Measurements from ENCODE around the gene GNB1L. TPM values are rescaled to one million over a fixed set of nuclear protein-coding genes. Genes with fewer than 3 reads are reported as not detected.

GNB1L gene
- total and polyA plus RNA-seq, 9 of the 15 experiments (the other 6 are each of a cell fraction or from before 2014, with no cell fraction given), result 0.56 to 50.5 (median 10.2) TPM

DNA sequence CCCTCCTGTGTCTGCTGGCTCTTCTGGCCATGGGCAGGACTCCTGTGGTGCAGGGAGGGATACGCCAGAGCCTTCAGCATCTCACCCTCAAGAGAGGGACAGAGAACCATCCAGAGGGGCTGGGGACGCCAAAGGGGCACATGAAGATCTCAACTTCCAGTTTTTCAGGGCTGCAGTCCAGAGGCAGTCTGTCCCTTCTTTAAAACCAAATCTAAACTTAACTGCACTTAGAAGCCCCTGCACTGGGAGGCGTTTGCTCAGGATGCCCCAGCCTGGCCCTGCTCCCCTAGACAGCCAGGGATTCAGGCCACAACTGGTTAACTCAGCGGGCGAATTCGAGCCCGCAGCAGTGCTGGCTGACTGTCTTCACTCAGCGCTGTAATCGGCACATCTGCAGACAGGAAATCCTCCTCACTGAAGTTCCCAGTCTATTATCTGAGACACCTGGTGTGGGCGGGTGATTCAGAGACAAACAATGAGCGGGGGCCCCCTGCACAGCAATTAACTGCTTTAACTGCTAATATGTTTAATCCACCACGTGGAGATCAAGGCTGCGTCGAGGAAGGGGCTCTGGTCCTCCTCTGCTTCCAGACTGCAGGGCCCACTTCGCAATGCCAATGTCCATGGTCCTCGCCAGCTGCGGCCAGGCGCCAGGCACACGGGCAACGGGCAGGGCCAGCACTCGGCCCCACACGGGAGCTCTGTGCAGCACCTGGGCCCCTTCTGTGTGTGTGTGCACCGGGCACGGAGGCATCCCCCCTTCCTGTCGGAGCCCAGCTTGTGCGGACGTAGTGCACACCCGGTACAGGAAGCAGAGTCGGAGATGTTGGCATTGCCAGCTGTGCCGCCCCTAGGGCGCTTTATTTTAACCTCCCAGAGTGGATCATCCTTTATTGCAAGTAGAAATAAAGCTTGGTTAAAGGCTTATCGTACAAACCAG, 36.9 kb upstream of the GNB1L start (continued):
- TF ChIP-seq, protein P1, sequence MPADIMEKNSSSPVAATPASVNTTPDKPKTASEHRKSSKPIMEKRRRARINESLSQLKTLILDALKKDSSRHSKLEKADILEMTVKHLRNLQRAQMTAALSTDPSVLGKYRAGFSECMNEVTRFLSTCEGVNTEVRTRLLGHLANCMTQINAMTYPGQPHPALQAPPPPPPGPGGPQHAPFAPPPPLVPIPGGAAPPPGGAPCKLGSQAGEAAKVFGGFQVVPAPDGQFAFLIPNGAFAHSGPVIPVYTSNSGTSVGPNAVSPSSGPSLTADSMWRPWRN (IDR thresholded peaks at IDR 0.05; ENCODE audit: low read depth), result peak; percentile 95
- TF ChIP-seq NBN (IDR thresholded peaks at IDR 0.05; ENCODE audit: low read depth) (peak; percentile 95; the same call in 1 of the 2 replicates), PTTG1 (tag; IDR thresholded peaks at IDR 0.05; ENCODE audit: low read depth) (no peak), CHCHD3 (CRISPR knock-in tag; IDR thresholded peaks at IDR 0.05) (peak; percentile 84; the same call in 1 of the 2 replicates), ZNF165 (CRISPR knock-in tag; IDR thresholded peaks at IDR 0.05; ENCODE audit: borderline replicate concordance) (peak; percentile 71; the same call in 1 of the 2 replicates), HDAC3 (IDR thresholded peaks at IDR 0.05; ENCODE audit: borderline replicate concordance, partially characterized antibody) (no peak), CTBP1 (IDR thresholded peaks at IDR 0.05; ENCODE audit: borderline replicate concordance) (peak; percentile 99), ZNF239 (CRISPR knock-in tag; IDR thresholded peaks at IDR 0.05) (no peak; the same call in 1 of the 2 replicates), ZNF175 (CRISPR knock-in tag; IDR thresholded peaks at IDR 0.05; ENCODE audit: low read depth) (peak; percentile 94; the same call in 1 of the 2 replicates), OTX1 (CRISPR knock-in tag; IDR thresholded peaks at IDR 0.05) (0 out of 2 replicates have a peak, but pooled peaks have one; percentile 52), CHD2 (IDR thresholded peaks at IDR 0.05; ENCODE audit: low read depth, low read length) (peak; percentile 46), HNRNPL (IDR thresholded peaks at IDR 0.05; ENCODE audit: low read depth, low read length) (peak; percentile 95), CXXC5 (CRISPR knock-in tag; IDR thresholded peaks at IDR 0.05) (peak; percentile 93), PPARD (CRISPR knock-in tag; IDR thresholded peaks at IDR 0.05) (no peak), ZNF780A (CRISPR knock-in tag; IDR thresholded peaks at IDR 0.05) (no peak)
- TF ChIP-seq, protein P2, sequence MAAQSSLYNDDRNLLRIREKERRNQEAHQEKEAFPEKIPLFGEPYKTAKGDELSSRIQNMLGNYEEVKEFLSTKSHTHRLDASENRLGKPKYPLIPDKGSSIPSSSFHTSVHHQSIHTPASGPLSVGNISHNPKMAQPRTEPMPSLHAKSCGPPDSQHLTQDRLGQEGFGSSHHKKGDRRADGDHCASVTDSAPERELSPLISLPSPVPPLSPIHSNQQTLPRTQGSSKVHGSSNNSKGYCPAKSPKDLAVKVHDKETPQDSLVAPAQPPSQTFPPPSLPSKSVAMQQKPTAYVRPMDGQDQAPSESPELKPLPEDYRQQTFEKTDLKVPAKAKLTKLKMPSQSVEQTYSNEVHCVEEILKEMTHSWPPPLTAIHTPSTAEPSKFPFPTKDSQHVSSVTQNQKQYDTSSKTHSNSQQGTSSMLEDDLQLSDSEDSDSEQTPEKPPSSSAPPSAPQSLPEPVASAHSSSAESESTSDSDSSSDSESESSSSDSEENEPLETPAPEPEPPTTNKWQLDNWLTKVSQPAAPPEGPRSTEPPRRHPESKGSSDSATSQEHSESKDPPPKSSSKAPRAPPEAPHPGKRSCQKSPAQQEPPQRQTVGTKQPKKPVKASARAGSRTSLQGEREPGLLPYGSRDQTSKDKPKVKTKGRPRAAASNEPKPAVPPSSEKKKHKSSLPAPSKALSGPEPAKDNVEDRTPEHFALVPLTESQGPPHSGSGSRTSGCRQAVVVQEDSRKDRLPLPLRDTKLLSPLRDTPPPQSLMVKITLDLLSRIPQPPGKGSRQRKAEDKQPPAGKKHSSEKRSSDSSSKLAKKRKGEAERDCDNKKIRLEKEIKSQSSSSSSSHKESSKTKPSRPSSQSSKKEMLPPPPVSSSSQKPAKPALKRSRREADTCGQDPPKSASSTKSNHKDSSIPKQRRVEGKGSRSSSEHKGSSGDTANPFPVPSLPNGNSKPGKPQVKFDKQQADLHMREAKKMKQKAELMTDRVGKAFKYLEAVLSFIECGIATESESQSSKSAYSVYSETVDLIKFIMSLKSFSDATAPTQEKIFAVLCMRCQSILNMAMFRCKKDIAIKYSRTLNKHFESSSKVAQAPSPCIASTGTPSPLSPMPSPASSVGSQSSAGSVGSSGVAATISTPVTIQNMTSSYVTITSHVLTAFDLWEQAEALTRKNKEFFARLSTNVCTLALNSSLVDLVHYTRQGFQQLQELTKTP (IDR thresholded peaks at IDR 0.05; ENCODE audit: low read depth in 1 of 2, partially characterized antibody in 2 of 2), result peak in 1 of 2 experiments; percentile 93
- TF ChIP-seq, protein P3, sequence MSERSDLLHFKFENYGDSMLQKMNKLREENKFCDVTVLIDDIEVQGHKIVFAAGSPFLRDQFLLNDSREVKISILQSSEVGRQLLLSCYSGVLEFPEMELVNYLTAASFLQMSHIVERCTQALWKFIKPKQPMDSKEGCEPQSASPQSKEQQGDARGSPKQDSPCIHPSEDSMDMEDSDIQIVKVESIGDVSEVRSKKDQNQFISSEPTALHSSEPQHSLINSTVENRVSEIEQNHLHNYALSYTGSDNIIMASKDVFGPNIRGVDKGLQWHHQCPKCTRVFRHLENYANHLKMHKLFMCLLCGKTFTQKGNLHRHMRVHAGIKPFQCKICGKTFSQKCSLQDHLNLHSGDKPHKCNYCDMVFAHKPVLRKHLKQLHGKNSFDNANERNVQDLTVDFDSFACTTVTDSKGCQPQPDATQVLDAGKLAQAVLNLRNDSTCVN (CRISPR knock-in tag; IDR thresholded peaks at IDR 0.05), result no peak
- TF ChIP-seq, protein P4, sequence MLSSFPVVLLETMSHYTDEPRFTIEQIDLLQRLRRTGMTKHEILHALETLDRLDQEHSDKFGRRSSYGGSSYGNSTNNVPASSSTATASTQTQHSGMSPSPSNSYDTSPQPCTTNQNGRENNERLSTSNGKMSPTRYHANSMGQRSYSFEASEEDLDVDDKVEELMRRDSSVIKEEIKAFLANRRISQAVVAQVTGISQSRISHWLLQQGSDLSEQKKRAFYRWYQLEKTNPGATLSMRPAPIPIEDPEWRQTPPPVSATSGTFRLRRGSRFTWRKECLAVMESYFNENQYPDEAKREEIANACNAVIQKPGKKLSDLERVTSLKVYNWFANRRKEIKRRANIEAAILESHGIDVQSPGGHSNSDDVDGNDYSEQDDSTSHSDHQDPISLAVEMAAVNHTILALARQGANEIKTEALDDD (IDR thresholded peaks at IDR 0.05), result peak; percentile 88; the same call in 1 of the 2 replicates
- TF ChIP-seq, protein P5, sequence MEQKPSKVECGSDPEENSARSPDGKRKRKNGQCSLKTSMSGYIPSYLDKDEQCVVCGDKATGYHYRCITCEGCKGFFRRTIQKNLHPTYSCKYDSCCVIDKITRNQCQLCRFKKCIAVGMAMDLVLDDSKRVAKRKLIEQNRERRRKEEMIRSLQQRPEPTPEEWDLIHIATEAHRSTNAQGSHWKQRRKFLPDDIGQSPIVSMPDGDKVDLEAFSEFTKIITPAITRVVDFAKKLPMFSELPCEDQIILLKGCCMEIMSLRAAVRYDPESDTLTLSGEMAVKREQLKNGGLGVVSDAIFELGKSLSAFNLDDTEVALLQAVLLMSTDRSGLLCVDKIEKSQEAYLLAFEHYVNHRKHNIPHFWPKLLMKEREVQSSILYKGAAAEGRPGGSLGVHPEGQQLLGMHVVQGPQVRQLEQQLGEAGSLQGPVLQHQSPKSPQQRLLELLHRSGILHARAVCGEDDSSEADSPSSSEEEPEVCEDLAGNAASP (IDR thresholded peaks at IDR 0.05), result no peak
